ENCODE results near the gene PSTPIP2. TPM values are rescaled to one million over a fixed set of nuclear protein-coding genes. Genes with fewer than 3 reads are reported as not detected.
A peak's percentile ranks its signal among the peaks of the same experiment; 100 is the strongest.

The PSTPIP2 gene
- total and polyA plus RNA-seq, 9 of the 15 experiments (the other 6 are each of a cell fraction or from before 2014, with no cell fraction given): 14.0 to 45.7 (median 27.1) TPM

DNA sequence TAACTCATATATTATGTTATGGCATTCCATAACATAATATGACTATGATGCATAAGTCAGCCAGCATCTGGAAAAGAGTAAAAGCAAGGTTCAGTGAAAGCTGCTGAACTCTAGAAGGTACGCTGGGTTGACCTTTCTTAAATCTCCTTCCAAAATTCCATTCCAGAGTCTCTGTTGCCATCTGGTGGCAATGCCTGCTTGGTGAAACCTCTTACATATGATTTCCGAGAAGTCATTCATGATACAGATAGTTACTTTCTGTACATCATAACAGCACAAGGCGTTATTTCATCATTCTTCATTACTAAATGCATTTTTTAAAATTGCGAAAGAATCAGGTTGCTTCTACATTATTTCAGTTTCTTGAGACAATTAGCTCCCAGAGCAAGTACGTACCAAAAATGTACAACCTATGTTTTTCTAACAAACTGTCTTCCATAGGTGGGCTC lies 97.9 kb downstream of the PSTPIP2 start (continued):
- TF ChIP-seq, protein P1, sequence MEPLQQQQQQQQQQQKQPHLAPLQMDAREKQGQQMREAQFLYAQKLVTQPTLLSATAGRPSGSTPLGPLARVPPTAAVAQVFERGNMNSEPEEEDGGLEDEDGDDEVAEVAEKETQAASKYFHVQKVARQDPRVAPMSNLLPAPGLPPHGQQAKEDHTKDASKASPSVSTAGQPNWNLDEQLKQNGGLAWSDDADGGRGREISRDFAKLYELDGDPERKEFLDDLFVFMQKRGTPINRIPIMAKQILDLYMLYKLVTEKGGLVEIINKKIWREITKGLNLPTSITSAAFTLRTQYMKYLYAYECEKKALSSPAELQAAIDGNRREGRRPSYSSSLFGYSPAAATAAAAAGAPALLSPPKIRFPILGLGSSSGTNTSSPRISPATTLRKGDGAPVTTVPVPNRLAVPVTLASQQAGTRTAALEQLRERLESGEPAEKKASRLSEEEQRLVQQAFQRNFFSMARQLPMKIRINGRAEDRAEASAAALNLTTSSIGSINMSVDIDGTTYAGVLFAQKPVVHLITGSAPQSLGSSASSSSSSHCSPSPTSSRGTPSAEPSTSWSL (CRISPR knock-in tag; IDR thresholded peaks at IDR 0.05; ENCODE audit: borderline replicate concordance): no peak
- TF ChIP-seq, protein P2, sequence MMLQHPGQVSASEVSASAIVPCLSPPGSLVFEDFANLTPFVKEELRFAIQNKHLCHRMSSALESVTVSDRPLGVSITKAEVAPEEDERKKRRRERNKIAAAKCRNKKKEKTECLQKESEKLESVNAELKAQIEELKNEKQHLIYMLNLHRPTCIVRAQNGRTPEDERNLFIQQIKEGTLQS (IDR thresholded peaks at IDR 0.05): peak; percentile 61; the same call in 1 of the 2 replicates
- TF ChIP-seq, protein P2 (CRISPR knock-in tag; conservative IDR thresholded peaks at IDR 0.05): no peak
- TF ChIP-seq, protein P3, sequence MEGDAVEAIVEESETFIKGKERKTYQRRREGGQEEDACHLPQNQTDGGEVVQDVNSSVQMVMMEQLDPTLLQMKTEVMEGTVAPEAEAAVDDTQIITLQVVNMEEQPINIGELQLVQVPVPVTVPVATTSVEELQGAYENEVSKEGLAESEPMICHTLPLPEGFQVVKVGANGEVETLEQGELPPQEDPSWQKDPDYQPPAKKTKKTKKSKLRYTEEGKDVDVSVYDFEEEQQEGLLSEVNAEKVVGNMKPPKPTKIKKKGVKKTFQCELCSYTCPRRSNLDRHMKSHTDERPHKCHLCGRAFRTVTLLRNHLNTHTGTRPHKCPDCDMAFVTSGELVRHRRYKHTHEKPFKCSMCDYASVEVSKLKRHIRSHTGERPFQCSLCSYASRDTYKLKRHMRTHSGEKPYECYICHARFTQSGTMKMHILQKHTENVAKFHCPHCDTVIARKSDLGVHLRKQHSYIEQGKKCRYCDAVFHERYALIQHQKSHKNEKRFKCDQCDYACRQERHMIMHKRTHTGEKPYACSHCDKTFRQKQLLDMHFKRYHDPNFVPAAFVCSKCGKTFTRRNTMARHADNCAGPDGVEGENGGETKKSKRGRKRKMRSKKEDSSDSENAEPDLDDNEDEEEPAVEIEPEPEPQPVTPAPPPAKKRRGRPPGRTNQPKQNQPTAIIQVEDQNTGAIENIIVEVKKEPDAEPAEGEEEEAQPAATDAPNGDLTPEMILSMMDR (IDR thresholded peaks at IDR 0.05 in 2 of 3, conservative IDR thresholded peaks at IDR 0.05 in 1 of 3; ENCODE audit: insufficient read depth in 2 of 3, low read depth in 1 of 3, low read length in 3 of 3): peak; percentile 54 to 89 (median 68); a peak in 5 of 6 replicates
- TF ChIP-seq CEBPG (CRISPR knock-in tag; IDR thresholded peaks at IDR 0.05) (peak; percentile 56), CEBPG (tag; conservative IDR thresholded peaks at IDR 0.05 in 1 of 2, IDR thresholded peaks at IDR 0.05 in 1 of 2) (peak; percentile 86 to 89), CEBPB (tag; IDR thresholded peaks at IDR 0.05) (peak; percentile 87), ESRRA (IDR thresholded peaks at IDR 0.05; ENCODE audit: borderline replicate concordance, low read depth) (peak; percentile 57; the same call in 1 of the 2 replicates), SMC3 (conservative IDR thresholded peaks at IDR 0.05; ENCODE audit: insufficient read depth, low read depth, low read length) (peak; percentile 75), RAD21 (CRISPR knock-in tag; conservative IDR thresholded peaks at IDR 0.05 in 1 of 2, IDR thresholded peaks at IDR 0.05 in 1 of 2) (peak; percentile 77 to 88), RCOR1 (IDR thresholded peaks at IDR 0.05; ENCODE audit: borderline replicate concordance in 1 of 2, low read depth in 2 of 2, low read length in 2 of 2) (peak in 1 of 2 experiments; percentile 25; a peak in 1 of 4 replicates), NR2C2 (CRISPR knock-in tag; IDR thresholded peaks at IDR 0.05) (no peak), NR2C2 (tag; IDR thresholded peaks at IDR 0.05) (peak; percentile 45)
